GM19397 (cell line): ENCODE data around the gene NES.

ENCODE experiments used
- ATAC-seq: cut with Tn5 transposase; IDR thresholded peaks from one replicate; pipeline ENCODE4 v1.9.1; 2021; ENCODE audit warnings: mild to moderate bottlenecking, moderate library complexity; ENCODE audit not compliant: unreplicated experiment

NES gene, protein sequence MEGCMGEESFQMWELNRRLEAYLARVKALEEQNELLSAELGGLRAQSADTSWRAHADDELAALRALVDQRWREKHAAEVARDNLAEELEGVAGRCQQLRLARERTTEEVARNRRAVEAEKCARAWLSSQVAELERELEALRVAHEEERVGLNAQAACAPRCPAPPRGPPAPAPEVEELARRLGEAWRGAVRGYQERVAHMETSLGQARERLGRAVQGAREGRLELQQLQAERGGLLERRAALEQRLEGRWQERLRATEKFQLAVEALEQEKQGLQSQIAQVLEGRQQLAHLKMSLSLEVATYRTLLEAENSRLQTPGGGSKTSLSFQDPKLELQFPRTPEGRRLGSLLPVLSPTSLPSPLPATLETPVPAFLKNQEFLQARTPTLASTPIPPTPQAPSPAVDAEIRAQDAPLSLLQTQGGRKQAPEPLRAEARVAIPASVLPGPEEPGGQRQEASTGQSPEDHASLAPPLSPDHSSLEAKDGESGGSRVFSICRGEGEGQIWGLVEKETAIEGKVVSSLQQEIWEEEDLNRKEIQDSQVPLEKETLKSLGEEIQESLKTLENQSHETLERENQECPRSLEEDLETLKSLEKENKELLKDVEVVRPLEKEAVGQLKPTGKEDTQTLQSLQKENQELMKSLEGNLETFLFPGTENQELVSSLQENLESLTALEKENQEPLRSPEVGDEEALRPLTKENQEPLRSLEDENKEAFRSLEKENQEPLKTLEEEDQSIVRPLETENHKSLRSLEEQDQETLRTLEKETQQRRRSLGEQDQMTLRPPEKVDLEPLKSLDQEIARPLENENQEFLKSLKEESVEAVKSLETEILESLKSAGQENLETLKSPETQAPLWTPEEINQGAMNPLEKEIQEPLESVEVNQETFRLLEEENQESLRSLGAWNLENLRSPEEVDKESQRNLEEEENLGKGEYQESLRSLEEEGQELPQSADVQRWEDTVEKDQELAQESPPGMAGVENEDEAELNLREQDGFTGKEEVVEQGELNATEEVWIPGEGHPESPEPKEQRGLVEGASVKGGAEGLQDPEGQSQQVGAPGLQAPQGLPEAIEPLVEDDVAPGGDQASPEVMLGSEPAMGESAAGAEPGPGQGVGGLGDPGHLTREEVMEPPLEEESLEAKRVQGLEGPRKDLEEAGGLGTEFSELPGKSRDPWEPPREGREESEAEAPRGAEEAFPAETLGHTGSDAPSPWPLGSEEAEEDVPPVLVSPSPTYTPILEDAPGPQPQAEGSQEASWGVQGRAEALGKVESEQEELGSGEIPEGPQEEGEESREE (N-terminal part only)

GRCh38 chr1:156676820-156677615 lies at the start of gene NES:
NES (minus strand) TSS chr1:156677407; CDS start chr1:156677264, 143 bp downstream.
- no peak for ATAC-seq

- ATAC-seq = no peak
Measured at GRCh38 chr1:156726549-156727226, 49.5 kb upstream of the NES start.

- no peak for ATAC-seq
Measured at GRCh38 chr1:156725683-156726280, 48.6 kb upstream of the NES start.

DNA sequence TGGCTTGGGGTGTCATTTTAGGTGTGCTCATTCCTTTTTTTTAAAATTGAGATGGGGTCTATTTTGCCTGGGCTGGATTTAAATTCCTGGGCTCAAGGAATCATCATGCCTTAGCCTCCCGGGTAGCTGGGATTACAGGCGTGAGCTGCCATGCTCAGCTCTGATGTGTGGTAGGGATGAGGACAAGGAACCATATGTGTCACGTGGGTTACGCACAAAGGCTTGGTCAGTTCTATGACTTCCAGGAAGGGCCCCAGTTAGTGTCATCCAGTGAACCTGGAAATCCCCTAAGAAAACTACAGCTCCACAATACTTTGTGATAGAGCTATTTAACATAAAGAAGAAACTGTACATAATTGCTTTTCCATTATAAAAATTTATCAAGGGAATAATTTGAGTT lies 44.3 kb upstream of the NES start:
- no peak for ATAC-seq

DNA sequence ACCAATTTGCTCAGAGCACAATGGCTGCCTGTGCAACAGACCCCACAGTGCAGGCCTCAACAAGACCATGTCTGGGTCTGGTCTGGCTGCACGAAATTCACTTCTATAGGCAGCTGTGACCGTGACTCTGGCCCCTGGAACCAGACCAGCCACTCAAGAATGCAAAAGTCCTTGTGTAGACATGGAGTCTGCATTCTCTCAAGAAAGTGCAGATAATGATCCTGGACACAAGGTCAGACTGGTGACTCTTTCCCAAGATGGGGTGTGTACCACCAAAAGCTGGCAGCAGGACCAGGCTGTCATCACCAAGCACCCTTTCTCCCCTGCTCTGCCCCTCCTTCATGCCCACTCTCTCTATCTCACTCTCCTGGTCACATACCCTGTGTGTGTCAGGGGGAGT lies 43.9 kb upstream of the NES start:
- ATAC-seq = no peak

- ATAC-seq = no peak
Measured at GRCh38 chr1:156717351-156717750, 40.1 kb upstream of the NES start.

- no peak for ATAC-seq
Measured at GRCh38 chr1:156714830-156715229, 37.6 kb upstream of the NES start.

DNA sequence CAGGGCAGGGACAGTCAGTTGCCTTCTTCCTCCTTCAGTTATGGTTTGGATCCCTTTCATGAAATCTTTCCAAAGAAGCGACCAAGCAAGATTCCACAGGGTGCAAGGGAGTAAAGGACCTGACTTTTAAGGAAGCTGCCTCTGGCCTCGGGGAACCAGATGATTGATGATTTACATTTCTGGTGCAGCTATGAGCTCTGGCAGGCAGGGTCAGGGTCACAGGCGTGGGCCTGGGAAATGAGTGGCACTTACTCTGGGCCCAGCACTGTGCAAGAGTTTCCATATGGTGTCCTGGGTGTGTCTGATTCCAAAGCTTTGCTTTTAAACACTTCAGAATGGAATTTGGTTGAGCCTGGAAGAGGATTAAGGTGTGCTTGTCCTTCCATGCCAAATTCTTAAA lies 35.4 kb upstream of the NES start:
- no peak for ATAC-seq

GRCh38 chr1:156711011-156711817 lies 34.0 kb upstream of the NES start:
- ATAC-seq = no peak

GRCh38 chr1:156709757-156710489 lies 32.7 kb upstream of the NES start:
- ATAC-seq = no peak

GRCh38 chr1:156709031-156709430 lies 31.8 kb upstream of the NES start:
- no peak for ATAC-seq

DNA sequence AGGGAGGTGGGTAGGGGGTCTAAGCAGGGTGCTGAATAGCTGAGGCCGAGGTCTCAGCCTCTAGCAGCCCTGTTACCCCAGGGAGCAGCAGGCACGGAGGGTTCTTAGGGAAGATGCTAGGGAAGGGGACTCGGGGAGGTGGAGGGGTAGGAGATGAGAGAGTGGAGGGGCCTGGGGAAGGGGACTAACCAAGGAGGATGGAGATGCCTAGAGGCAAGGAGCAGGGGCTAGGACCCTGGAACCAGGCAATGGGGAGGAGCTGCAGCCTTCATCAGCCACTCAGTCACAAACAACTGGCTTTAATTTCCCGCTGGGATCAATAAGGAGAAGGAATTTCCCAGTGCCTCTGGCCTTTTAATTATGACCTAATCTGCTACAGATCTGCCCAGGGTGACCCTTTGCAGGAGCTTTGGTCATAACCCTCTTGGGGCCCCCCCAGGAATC lies 31.0 kb upstream of the NES start:
- ATAC-seq = no peak

- no peak for ATAC-seq
Measured at GRCh38 chr1:156707417-156708217, 30.4 kb upstream of the NES start.

DNA sequence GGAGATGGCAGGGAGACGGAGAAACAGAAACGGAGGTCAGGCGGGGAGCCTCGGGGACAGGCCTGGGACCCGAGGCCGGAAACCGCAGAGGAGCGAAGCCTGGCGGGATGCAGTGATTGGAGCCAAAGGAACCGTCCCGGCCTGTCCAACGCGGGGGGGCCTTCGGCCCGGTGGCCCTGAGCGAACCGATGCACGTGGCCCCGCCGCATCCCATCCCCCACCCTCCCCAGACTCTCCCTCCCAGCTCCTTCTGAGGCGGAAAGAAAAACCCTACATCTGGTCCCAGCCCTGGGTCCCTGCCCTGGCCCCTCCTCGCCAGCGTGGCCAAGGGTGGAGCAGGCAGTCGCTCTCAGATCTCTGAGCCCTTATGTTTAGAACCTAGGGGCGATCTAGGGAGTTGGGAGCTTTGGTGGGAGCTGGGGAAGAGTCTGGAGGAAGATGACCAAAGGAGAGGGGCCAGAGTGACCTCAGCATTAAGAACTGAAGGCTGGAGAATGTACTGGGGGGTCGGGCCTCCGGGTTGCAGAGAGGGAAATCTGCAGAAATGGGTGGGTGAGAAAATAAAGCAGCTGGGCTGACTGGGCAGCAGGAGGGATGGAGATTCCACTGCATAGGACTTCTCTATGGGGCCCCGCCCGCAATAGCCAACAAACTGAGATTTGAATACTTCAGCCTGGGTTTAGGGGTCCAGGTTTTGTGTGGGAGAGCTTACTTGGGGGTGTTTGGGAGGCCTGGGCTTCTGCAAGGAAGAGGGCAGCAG lies 29.6 kb upstream of the NES start:
- ATAC-seq = no peak

DNA sequence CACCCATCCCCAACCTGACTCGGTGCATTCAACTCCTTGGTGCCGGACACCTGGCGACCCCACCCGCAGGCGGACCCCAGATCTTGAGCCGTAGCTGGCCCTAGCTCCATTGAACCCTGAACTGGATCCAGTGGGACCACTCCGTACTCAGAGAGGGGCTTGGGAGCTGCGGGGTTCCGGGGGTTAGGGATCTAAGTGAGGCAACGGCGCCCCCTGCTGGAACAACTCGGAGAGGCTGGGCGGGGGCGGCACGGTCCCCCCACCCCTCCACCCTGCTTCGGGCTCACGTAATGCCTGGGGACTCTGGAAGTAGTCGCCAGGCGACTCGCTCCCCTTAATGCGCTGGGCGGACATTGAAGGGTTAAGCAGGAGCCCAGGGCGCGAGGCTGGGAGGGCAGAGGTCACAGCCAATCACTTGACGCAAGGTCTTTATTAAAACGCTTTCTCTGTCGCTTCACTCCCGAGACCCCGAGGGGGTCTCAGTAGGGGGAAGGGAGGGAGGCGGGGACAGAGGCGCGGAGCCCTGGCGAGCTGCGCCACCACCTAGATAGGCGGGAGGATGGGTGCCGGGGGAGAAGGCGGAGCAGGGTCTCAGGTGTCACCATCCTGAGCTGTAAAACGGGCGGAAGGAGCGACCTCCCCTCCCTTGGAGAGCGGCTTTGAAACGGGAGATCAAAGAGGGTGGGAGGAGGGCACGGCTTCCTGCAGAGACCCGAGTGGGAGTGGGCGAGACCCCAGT lies 28.9 kb upstream of the NES start:
- ATAC-seq = no peak
